AG04449 (cell line): Measurements from ENCODE around the gene BDKRB2.

Experiments
- CTCF ChIA-PET: fragments of 350-600 bp; formaldehyde crosslinking; extraction: SDS; loops from one replicate; lab custom pipeline; 2021; ENCODE audit warnings: antibody characterized with exemption; lab: Yijun Ruan, JAX
- POLR2A ChIA-PET: fragments of 400-600, 350-600 bp; formaldehyde crosslinking; extraction: SDS; loops from one replicate; lab custom pipeline; 2020; ENCODE audit warnings: antibody characterized with exemption, inconsistent platforms; lab: Yijun Ruan, JAX
- DNase-seq: peaks from one replicate; pipeline ENCODE4 v3.0.0-alpha.2; 2010; ENCODE audit warnings: low read depth, low spot score
- H3K4me3 ChIP-seq: 2 replicates; pipeline ENCODE4 v1.5.1; 2011; ENCODE audit warnings: low read depth, mild to moderate bottlenecking, control low read depth, low read length
- TF ChIP-seq, protein P1 (sequence below): IDR thresholded peaks from one replicate; pipeline ENCODE4 v1.5.1; 2011; ENCODE audit warnings: mild to moderate bottlenecking, moderate library complexity, low read length, control low read depth, inconsistent platforms; ENCODE audit not compliant: insufficient read depth; ENCODE audit errors: missing control alignments

Gene BDKRB2

GRCh38 chr14:96205978-96206360 lies 1.3 kb downstream of the BDKRB2 start:
- TF ChIP-seq, protein P1, sequence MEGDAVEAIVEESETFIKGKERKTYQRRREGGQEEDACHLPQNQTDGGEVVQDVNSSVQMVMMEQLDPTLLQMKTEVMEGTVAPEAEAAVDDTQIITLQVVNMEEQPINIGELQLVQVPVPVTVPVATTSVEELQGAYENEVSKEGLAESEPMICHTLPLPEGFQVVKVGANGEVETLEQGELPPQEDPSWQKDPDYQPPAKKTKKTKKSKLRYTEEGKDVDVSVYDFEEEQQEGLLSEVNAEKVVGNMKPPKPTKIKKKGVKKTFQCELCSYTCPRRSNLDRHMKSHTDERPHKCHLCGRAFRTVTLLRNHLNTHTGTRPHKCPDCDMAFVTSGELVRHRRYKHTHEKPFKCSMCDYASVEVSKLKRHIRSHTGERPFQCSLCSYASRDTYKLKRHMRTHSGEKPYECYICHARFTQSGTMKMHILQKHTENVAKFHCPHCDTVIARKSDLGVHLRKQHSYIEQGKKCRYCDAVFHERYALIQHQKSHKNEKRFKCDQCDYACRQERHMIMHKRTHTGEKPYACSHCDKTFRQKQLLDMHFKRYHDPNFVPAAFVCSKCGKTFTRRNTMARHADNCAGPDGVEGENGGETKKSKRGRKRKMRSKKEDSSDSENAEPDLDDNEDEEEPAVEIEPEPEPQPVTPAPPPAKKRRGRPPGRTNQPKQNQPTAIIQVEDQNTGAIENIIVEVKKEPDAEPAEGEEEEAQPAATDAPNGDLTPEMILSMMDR = no peak
- ChIA-PET POLR2A (no interaction called here), CTCF (interaction anchor here (1.1 to 3.4 kb wide), 4 partner anchors 10 to 108 kb away, joined by 3 to 11 read pairs (median 8); no protein-coding TSS in a partner anchor)
- no peak for DNase-seq
- peak overlapping the region; percentile 71 for H3K4me3 ChIP-seq

- TF ChIP-seq, protein P1 = no peak
- no peak for DNase-seq
- peak overlapping the region; percentile 71 for H3K4me3 ChIP-seq
- ChIA-PET POLR2A (no interaction called here), CTCF (interaction anchor here (0.7 to 3.4 kb wide), 5 partner anchors 9 to 108 kb away, joined by 3 to 11 read pairs (median 5); no protein-coding TSS in a partner anchor)
These were observed 1.8 kb downstream of the BDKRB2 start for GRCh38 chr14:96206461-96206860.

GRCh38 chr14:96207686-96208085 lies 3.0 kb downstream of the BDKRB2 start:
- POLR2A ChIA-PET = no interaction called here
- CTCF ChIA-PET = interaction anchor here (0.9 to 3.4 kb wide), 5 partner anchors 8 to 109 kb away, joined by 3 to 11 read pairs (median 5); no protein-coding TSS in a partner anchor
- no peak overlapping the region for H3K4me3 ChIP-seq
- DNase-seq = no peak
- TF ChIP-seq, protein P1 = no peak

GRCh38 chr14:96208739-96209138 lies 4.1 kb downstream of the BDKRB2 start:
- TF ChIP-seq, protein P1 = no peak
- no peak for DNase-seq
- no peak overlapping the region for H3K4me3 ChIP-seq
- ChIA-PET POLR2A (no interaction called here), CTCF (interaction anchor here (0.9 kb wide), 1 partner anchor 108 kb away, joined by 5 read pairs; no protein-coding TSS in a partner anchor)

GRCh38 chr14:96212140-96212539 lies 7.5 kb downstream of the BDKRB2 start:
- TF ChIP-seq, protein P1 = no peak
- ChIA-PET CTCF (interaction anchor here (1.4 kb wide), 1 partner anchor 9 kb away, joined by 3 read pairs; no protein-coding TSS in a partner anchor), POLR2A (no interaction called here)
- no peak for DNase-seq
- H3K4me3 ChIP-seq = no peak overlapping the region

DNA sequence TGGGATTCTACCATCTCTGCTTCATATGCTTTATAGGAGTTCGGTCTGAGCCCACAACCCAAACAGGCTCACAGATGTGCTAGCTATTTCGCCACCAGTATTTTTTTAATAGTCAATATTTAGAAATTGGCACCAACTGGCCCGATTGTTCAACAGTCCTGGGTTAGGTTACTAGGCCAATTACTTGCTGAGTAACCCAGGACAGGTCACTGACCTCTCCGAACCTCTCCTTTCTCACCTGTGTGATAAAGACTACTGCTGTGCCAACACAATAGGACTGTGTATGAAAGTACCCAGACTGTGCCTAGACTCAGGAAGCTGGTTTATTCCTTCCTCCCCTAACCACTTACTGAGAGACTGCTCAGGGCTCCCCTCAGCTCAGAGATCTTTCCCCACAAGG lies 8.3 kb downstream of the BDKRB2 start:
- POLR2A ChIA-PET = no interaction called here
- TF ChIP-seq, protein P1 = no peak
- CTCF ChIA-PET = interaction anchor here (1.4 kb wide), 1 partner anchor 9 kb away, joined by 3 read pairs; no protein-coding TSS in a partner anchor
- no peak for DNase-seq
- H3K4me3 ChIP-seq = no peak overlapping the region
